Tibial nerve (tissue), 3 donors: ENCODE results near the gene MEGF6.

Source experiments
- POLR2A ChIP-seq, 2 donors: fragments of 450-650 bp; IDR thresholded peaks; one replicate each; pipeline ENCODE4 v1.6.1; 2017; ENCODE audit warnings: antibody characterized with exemption in 2 of 2, mild to moderate bottlenecking in 2 of 2, moderate library complexity in 2 of 2
- TF ChIP-seq, protein P1 (sequence below), 5 experiments: fragments of 200-600 bp in 3 of 5; fragments of 450-650 bp in 2 of 5; sonication (generic) in 3 of 5; IDR thresholded peaks; one replicate each; pipeline ENCODE4 v1.5.1; 2016 to 2019; ENCODE audit warnings: antibody characterized with exemption in 5 of 5, mild to moderate bottlenecking in 3 of 5, moderate library complexity in 2 of 5

DNA sequence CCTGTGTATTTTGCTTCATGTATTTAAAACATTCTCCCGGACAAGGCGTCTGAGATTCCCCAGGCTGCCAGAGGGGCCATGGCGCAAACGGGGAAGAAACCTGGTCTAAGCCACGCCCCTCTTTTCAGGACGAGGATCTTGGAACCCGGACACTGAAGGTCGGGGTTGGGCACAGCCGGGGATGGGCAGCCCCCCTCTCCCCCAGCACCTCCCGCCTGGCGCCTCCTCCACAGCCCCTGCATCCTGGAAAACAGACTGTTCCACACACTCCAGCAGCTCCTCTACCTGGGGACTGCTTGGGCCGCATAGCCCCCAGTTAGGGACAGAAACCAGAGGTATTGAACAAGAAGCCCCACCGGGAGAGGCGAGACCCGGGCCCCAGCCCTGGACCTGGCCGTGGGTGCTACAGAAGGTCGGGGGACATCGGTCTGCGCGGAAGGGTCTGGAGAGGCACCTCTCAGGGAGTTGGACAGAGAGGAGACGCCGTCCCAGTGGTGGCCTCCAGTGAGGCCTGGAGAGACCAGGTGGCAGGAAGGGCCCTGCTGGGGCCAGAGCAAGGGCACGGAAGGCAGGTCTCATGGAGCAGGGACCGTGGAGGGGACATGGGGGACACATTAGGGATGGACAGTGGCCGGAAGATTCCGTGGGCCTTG lies 46.4 kb upstream of the MEGF6 start:
- TF ChIP-seq, protein P1, sequence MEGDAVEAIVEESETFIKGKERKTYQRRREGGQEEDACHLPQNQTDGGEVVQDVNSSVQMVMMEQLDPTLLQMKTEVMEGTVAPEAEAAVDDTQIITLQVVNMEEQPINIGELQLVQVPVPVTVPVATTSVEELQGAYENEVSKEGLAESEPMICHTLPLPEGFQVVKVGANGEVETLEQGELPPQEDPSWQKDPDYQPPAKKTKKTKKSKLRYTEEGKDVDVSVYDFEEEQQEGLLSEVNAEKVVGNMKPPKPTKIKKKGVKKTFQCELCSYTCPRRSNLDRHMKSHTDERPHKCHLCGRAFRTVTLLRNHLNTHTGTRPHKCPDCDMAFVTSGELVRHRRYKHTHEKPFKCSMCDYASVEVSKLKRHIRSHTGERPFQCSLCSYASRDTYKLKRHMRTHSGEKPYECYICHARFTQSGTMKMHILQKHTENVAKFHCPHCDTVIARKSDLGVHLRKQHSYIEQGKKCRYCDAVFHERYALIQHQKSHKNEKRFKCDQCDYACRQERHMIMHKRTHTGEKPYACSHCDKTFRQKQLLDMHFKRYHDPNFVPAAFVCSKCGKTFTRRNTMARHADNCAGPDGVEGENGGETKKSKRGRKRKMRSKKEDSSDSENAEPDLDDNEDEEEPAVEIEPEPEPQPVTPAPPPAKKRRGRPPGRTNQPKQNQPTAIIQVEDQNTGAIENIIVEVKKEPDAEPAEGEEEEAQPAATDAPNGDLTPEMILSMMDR (IDR thresholded peaks at IDR 0.05), result no peak
- TF ChIP-seq POLR2A (IDR thresholded peaks at IDR 0.05), result no peak
